Stomach (tissue), 9 donors: ENCODE data around the gene PCBP2. TPM values are rescaled to one million over a fixed set of nuclear protein-coding genes. Genes with fewer than 3 reads are reported as not detected.
"Not testable (repeated sequence)": the region's sequence is repeated elsewhere in the genome, so short reads cannot be mapped to it uniquely, and the experiment has no call there.

Experiments
- DNase-seq, 2 donors: peaks; one replicate each; pipeline versions ENCODE4 v3.0.0 to v3.0.0-alpha.2; 2013 to 2019
- H3K27ac ChIP-seq, 5 donors: fragments of 200-600 bp in 4 of 5; sonication (generic) in 4 of 5; one replicate each; pipeline ENCODE4 v1.5.1; 2013 to 2019; ENCODE audit warnings: mild to moderate bottlenecking in 1 of 5, moderate library complexity in 1 of 5
- H3K27me3 ChIP-seq, 3 donors: fragments of 200-600 bp; sonication (generic); one replicate each; pipeline ENCODE4 v1.5.1; 2017 to 2019; ENCODE audit warnings: mixed run types in 1 of 3
- H3K36me3 ChIP-seq, 4 donors: fragments of 200-600 bp; sonication (generic); 1 replicate in 3 of 4; 2 replicates in 1 of 4; pipeline ENCODE4 v1.5.1; 2016 to 2019
- H3K4me1 ChIP-seq, 4 donors: fragments of 200-600 bp; sonication (generic); one replicate each; pipeline ENCODE4 v1.5.1; 2016 to 2019
- H3K4me3 ChIP-seq, 4 donors: fragments of 200-600 bp; sonication (generic) in 3 of 4; one replicate each; pipeline ENCODE4 v1.5.1; 2016 to 2019; ENCODE audit warnings: mild to moderate bottlenecking in 1 of 4
- H3K9me3 ChIP-seq, 4 donors: fragments of 200-600 bp; sonication (generic); one replicate each; pipeline ENCODE4 v1.5.1; 2016 to 2019
- EP300 ChIP-seq: sonication (generic); formaldehyde crosslinking; IDR thresholded peaks from one replicate; pipeline ENCODE4 v1.6.1; 2017; ENCODE audit warnings: antibody characterized with exemption
- POLR2A ChIP-seq, 4 donors: fragments of 450-650 bp; IDR thresholded peaks; one replicate each; pipeline ENCODE4 v1.6.1; 2016; ENCODE audit warnings: antibody characterized with exemption in 4 of 4, control low read depth in 2 of 4, mild to moderate bottlenecking in 1 of 4, moderate library complexity in 1 of 4
- POLR2AphosphoS5 ChIP-seq, 3 donors: sonication (generic); formaldehyde crosslinking; IDR thresholded peaks; one replicate each; pipeline ENCODE4 v1.6.1; 2016; ENCODE audit warnings: antibody characterized with exemption in 3 of 3
- WGBS, 5 donors: extraction: QIAGEN DNeasy Blood & Tissue Kit in 3 of 5; methylation state at CpG; one replicate each; pipeline versions ENCODE4 v1.1.5 to v1.1.7; 2013 to 2018; 5-methylcytosine and 5-hydroxymethylcytosine counted together
- intact Hi-C: fragments of 100-400 bp; cut with DNase I; formaldehyde crosslinking; loops from one replicate; pipeline ENCODE4 v1.15.1; 2023; ENCODE audit warnings: low total_unique reads
- polyA plus RNA-seq, 3 donors: library from polyadenylated mRNA; stranded (reverse); fragments of 200-250 nt; gene quantifications; one replicate each; pipeline ENCODE4 v1.2.3, GENCODE V29; 2013
- total RNA-seq, 5 donors: library from RNA; depleted of rRNA; stranded (reverse); fragments of >200 nt; gene quantifications; one replicate each; pipeline versions ENCODE4 v1.1.0 to v1.2.3, GENCODE V29; 2014 to 2016
- TF ChIP-seq, protein P1 (sequence below), 7 experiments: fragments of 450-650 bp in 4 of 7; fragments of 200-600 bp in 3 of 7; sonication (generic) in 3 of 7; IDR thresholded peaks; one replicate each; pipeline ENCODE4 v1.5.1; 2016 to 2019; ENCODE audit warnings: antibody characterized with exemption in 7 of 7, control low read depth in 2 of 7, mild to moderate bottlenecking in 1 of 7
- donor health status: healthy with polysubstance abuse.
- donor health status: Bipolar disorder and iron deficiency.
- donor health status: healthy.

Gene PCBP2
- total and polyA plus RNA-seq, 8 donors, result 109 to 714 (median 458) TPM

DNA sequence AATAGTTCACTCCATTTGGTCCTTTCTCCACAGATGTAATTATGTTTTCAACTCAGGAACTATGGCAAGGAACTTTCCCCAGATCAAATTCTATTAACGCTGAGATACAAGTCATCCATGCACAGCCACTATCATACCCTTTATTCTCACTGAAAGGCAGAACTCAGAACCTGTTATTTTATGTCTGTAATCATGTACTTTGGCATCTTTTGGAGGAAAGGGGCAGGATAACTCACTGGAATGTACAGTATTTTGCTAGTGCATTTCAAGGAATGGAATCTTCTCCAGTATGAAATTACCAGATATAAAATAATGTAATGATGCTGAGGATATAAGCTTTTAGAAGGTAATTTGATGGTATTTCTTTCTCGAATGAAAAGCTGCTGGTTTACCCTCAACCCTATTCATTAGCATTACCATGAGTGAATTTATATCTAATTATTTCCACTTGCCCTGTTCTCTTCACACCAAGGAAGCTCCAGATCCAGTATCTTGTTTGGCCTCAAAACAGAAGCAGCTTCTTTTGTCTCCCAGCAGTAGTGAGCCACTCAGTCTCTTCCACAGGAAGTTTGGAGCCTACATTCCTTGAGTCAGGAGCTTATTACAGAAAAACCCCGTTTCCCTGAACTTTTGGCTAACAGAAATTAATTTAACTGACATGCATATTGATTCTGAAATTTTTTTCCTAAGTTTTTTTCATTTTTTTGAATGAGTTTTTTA is 38.3 kb upstream of the PCBP2 start:
- H3K27me3 ChIP-seq, result no peaks in the 10 kb centered on the region
- 72 to 79% (median 77%) methylated on average over 3 of the region's 3 CpGs for WGBS, 5 donors
- no peak for TF ChIP-seq POLR2A (IDR thresholded peaks at IDR 0.05)
- TF ChIP-seq EP300, result no peak
- TF ChIP-seq, protein P1, sequence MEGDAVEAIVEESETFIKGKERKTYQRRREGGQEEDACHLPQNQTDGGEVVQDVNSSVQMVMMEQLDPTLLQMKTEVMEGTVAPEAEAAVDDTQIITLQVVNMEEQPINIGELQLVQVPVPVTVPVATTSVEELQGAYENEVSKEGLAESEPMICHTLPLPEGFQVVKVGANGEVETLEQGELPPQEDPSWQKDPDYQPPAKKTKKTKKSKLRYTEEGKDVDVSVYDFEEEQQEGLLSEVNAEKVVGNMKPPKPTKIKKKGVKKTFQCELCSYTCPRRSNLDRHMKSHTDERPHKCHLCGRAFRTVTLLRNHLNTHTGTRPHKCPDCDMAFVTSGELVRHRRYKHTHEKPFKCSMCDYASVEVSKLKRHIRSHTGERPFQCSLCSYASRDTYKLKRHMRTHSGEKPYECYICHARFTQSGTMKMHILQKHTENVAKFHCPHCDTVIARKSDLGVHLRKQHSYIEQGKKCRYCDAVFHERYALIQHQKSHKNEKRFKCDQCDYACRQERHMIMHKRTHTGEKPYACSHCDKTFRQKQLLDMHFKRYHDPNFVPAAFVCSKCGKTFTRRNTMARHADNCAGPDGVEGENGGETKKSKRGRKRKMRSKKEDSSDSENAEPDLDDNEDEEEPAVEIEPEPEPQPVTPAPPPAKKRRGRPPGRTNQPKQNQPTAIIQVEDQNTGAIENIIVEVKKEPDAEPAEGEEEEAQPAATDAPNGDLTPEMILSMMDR (IDR thresholded peaks at IDR 0.05), result no peak
- TF ChIP-seq POLR2AphosphoS5 (IDR thresholded peaks at IDR 0.05), result no peak
- H3K36me3 ChIP-seq, result peaks cover 35 to 58% (median 50%) of the 10 kb centered on the region in 4 donors
- no peak overlapping the region for H3K4me3 ChIP-seq
- peaks cover 0 to 55% (median 26%) of the 10 kb centered on the region in 4 donors for H3K4me1 ChIP-seq
- H3K27ac ChIP-seq, result peak overlapping the region in 1 of 5 donors; percentile 50
- no peak for DNase-seq
- intact Hi-C loops, result no loop called here
- H3K9me3 ChIP-seq, result no peaks in the 10 kb centered on the region

DNA sequence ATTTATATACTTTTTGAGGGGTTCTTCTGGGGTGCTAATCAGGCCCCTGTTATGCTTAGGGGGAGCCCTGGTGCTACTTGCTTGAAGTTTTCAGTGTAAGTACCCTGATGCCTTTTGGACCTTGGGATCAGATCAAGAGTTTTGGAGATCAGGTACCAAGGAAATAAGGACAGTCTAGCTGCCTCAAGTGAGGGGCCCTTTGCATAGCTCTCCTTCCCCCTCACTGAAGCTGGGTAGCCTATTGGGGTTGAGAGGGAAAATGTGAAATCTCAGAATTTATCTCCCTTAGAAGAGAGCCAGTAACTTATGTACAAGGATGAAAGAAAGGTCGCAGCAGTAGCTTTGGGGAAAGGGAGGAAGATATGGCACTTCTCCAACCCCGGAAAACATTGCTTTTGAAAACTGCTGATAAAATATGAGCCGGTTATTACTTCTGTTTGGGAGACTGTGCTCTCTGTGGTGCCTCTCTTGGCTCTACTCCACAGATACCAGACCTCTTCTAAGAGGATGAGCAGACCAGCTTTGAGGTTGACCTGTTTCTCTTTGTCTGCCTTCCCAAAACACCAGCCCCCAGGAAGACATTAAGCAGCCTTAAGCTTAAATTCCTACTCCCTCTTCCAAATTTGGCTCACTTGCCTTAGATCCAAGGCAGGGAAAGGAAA is 37.0 kb upstream of the PCBP2 start:
- Histone ChIP-seq H3K9me3 (no peaks in the 10 kb centered on the region), H3K4me1 (peaks cover 0 to 64% (median 31%) of the 10 kb centered on the region in 4 donors), H3K27me3 (no peaks in the 10 kb centered on the region), H3K27ac (peak overlapping the region in 2 of 5 donors; percentile 29 to 39), H3K4me3 (no peak overlapping the region), H3K36me3 (peaks cover 22 to 46% (median 38%) of the 10 kb centered on the region in 4 donors)
- TF ChIP-seq EP300 (no peak), POLR2A (IDR thresholded peaks at IDR 0.05) (no peak), POLR2AphosphoS5 (IDR thresholded peaks at IDR 0.05) (no peak)
- TF ChIP-seq, protein P1 (IDR thresholded peaks at IDR 0.05), result no peak
- intact Hi-C loops, result no loop called here
- peak in 1 of 2 donors; percentile 58 for DNase-seq
- 8 to 20% (median 16%) methylated on average over 3 of the region's 3 CpGs for WGBS, 5 donors

DNA sequence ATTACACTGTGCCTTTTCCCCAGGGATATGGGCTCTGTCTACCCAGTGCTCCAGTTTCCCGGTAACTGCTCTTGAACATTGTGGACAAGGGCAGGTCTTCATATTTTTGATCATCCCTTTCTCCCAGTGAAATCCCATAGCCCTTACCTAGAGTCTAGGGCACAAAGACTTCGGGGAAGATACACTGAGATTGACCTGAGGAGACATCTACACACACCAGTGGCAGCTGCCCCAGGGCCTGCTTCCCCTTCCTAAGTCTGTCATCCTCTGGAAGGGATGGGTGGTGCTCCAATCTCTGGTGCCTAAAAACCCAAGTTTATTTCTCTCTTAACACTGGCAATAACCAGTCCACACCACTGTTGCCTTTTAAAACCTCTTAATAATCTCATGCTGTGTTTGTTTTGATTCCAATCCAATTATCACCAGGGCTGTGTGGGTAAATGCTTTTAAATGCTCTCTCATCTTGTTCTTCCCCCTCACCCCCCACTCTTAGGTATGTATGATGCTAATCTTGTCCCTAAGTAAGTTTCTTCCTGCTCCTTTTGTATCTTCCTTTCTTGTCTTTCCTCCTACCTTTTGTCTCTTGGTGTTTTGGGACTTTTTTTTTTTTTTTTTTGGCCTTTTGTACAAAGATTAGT is 36.0 kb upstream of the PCBP2 start:
- H3K27ac ChIP-seq, result peak overlapping the region in 2 of 5 donors; percentile 26 to 34
- intact Hi-C loops, H3K4me3 ChIP-seq, DNase-seq, H3K27me3 ChIP-seq, H3K9me3 ChIP-seq: not testable (repeated sequence)
- H3K4me1 ChIP-seq, result peaks cover 5 to 72% (median 37%) of the 10 kb centered on the region in 4 donors
- 58 to 86% (median 66%) methylated on average over 2 of the region's 2 CpGs for WGBS, 5 donors
- H3K36me3 ChIP-seq, result peaks cover 17 to 36% (median 28%) of the 10 kb centered on the region in 4 donors

DNA sequence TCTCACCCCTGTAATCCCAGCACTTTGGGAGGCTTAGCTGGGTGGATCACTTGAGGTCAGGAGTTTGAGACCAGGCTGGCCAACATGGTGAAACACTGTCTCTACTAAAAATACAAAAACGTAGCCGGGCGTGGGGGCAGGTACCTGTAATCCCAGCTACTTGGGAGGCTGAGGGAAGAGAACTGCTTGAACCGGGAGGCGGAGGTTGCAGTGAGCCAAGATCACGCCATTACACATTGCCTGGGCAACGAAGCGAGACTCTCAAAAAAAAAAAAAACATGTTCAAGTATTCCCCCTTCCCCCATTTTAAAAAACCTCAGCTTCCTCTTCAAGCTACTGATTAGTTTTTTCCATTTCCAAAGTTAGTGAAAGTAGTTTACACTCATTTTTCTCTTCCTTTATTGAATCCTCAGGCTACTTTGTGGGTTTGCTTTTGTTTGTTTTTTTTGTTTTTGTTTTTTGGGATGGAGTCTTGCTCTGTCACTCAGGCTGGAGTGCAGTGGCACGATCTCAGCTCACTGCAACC is 34.5 kb upstream of the PCBP2 start:
- H3K27ac ChIP-seq, DNase-seq, intact Hi-C loops, H3K27me3 ChIP-seq, H3K9me3 ChIP-seq, H3K4me3 ChIP-seq: not testable (repeated sequence)
- 74 to 86% (median 79%) methylated on average over 9 of the region's 9 CpGs for WGBS, 5 donors
- Histone ChIP-seq H3K4me1 (peaks cover 11 to 74% (median 38%) of the 10 kb centered on the region in 4 donors), H3K36me3 (peaks cover 2 to 21% (median 13%) of the 10 kb centered on the region in 4 donors)

DNA sequence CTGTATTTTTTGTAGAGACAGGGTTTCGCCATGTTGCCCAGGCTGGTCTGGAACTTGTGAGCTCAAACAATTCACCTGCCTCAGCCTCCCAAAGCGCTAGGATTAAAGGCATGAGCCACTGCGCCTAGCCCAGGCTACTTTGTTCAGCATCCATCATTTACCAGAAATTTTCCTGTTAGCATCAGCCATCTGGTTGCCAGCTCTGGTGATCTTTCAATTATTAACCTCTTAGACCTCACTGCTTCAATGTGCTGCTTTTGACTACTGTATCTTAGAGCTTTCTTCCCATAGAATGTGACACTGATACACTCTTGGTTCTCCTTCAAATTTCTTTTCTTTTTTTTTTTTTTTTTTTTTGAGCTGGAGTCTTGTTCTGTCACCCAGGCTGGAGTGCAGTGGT is 33.7 kb upstream of the PCBP2 start:
- Histone ChIP-seq H3K4me1 (peaks cover 11 to 66% (median 34%) of the 10 kb centered on the region in 4 donors), H3K36me3 (peaks cover 0 to 13% (median 8%) of the 10 kb centered on the region in 4 donors), H3K4me3 (no peak overlapping the region), H3K27ac (no peak overlapping the region), H3K9me3 (no peaks in the 10 kb centered on the region), H3K27me3 (no peaks in the 10 kb centered on the region)
- DNase-seq, result no peak
- 82 to 90% (median 87%) methylated on average over 3 of the region's 3 CpGs for WGBS, 5 donors
- TF ChIP-seq, protein P1 (IDR thresholded peaks at IDR 0.05), result no peak
- TF ChIP-seq POLR2AphosphoS5 (IDR thresholded peaks at IDR 0.05) (no peak), POLR2A (IDR thresholded peaks at IDR 0.05) (no peak), EP300 (no peak)
- intact Hi-C loops, result no loop called here
